ENCODE measurements around the gene MYO7B. TPM values are rescaled to one million over a fixed set of nuclear protein-coding genes. Genes with fewer than 3 reads are reported as not detected.

Gene MYO7B
- total and polyA plus RNA-seq, 5 experiments from 2014 or later = 0.21 to 0.58 (median 0.34) TPM; not detected in 1

DNA sequence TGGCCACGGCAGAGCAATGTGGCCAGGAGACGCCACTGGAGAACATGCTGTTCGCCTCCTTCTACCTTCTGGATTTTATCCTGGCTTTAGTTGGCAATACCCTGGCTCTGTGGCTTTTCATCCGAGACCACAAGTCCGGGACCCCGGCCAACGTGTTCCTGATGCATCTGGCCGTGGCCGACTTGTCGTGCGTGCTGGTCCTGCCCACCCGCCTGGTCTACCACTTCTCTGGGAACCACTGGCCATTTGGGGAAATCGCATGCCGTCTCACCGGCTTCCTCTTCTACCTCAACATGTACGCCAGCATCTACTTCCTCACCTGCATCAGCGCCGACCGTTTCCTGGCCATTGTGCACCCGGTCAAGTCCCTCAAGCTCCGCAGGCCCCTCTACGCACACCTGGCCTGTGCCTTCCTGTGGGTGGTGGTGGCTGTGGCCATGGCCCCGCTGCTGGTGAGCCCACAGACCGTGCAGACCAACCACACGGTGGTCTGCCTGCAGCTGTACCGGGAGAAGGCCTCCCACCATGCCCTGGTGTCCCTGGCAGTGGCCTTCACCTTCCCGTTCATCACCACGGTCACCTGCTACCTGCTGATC, 115.4 kb downstream of the MYO7B start:
- Mint-ChIP-seq H3K4me3 (no peak overlapping the region), H3K36me3 (peaks cover 0 to 2% (median 0%) of the 10 kb centered on the region in 3 donors), H3K4me1 (peaks cover 11 to 42% (median 30%) of the 10 kb centered on the region in 4 donors), H3K9me3 (no peaks in the 10 kb centered on the region), H3K27ac (peak overlapping the region in 1 of 10 donors; percentile 22), H3K27me3 (no peaks in the 10 kb centered on the region)
- POLR2A ChIA-PET = interaction anchor here (1.1 to 4.2 kb wide), 3 partner anchors 10 to 60 kb away, joined by 3 to 19 read pairs (median 12); no protein-coding TSS in a partner anchor
- ATAC-seq (no peak), DNase-seq (no peak)

DNA sequence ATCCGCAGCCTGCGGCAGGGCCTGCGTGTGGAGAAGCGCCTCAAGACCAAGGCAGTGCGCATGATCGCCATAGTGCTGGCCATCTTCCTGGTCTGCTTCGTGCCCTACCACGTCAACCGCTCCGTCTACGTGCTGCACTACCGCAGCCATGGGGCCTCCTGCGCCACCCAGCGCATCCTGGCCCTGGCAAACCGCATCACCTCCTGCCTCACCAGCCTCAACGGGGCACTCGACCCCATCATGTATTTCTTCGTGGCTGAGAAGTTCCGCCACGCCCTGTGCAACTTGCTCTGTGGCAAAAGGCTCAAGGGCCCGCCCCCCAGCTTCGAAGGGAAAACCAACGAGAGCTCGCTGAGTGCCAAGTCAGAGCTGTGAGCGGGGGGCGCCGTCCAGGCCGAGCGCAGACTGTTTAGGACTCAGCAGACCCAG, 115.9 kb downstream of the MYO7B start:
- POLR2A ChIA-PET = interaction anchor here (1.1 to 4.2 kb wide), 2 partner anchors 11 to 58 kb away, joined by 3 to 19 read pairs; no protein-coding TSS in a partner anchor
- H3K27ac Mint-ChIP-seq = peak overlapping the region in 1 of 10 donors; percentile 22
- no peaks in the 10 kb centered on the region for H3K9me3 Mint-ChIP-seq
- no peak for DNase-seq
- H3K27me3 Mint-ChIP-seq = no peaks in the 10 kb centered on the region
- H3K4me3 Mint-ChIP-seq = no peak overlapping the region
- H3K4me1 Mint-ChIP-seq = peaks cover 11 to 42% (median 29%) of the 10 kb centered on the region in 4 donors
- peaks cover 0 to 2% (median 0%) of the 10 kb centered on the region in 3 donors for H3K36me3 Mint-ChIP-seq
- no peak for ATAC-seq

DNA sequence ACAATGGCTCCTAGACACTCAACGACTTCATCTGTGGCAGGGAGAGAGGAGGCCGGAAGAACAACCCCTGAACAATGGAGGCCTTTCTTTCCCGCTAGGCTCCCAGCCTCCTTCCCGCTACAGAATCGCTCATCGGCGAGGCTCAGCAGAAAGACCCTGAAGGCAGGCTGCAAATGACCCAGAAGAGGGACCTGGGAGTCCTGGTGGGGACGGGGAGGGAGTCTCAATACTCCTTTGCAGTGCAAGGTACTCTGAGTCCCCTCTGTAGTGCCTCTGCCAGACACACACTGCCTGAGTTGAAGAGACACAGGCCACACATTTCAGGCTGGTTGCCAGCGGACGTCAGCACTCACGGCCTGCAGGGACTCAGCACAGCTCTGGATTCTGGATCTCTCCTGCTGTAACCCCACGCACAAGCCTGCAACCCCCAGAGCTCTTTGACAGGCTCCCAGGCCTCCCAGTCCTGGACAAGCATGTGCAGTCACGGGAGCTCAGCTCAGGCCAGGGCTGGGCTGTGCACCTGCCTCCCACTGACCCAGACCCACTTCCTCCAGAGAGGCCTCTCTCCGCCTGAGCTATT, 116.6 kb downstream of the MYO7B start:
- Mint-ChIP-seq H3K27me3 (no peaks in the 10 kb centered on the region), H3K9me3 (no peaks in the 10 kb centered on the region), H3K4me3 (no peak overlapping the region), H3K36me3 (peaks cover 0 to 2% (median 0%) of the 10 kb centered on the region in 3 donors), H3K4me1 (peaks cover 11 to 37% (median 24%) of the 10 kb centered on the region in 4 donors), H3K27ac (peak overlapping the region in 1 of 10 donors; percentile 17)
- POLR2A ChIA-PET = interaction anchor here (4.2 kb wide), 1 partner anchor 11 kb away, joined by 19 read pairs; no protein-coding TSS in a partner anchor
- DNase-seq (peak in 2 of 10 donors; percentile 2 to 57), ATAC-seq (no peak)

DNA sequence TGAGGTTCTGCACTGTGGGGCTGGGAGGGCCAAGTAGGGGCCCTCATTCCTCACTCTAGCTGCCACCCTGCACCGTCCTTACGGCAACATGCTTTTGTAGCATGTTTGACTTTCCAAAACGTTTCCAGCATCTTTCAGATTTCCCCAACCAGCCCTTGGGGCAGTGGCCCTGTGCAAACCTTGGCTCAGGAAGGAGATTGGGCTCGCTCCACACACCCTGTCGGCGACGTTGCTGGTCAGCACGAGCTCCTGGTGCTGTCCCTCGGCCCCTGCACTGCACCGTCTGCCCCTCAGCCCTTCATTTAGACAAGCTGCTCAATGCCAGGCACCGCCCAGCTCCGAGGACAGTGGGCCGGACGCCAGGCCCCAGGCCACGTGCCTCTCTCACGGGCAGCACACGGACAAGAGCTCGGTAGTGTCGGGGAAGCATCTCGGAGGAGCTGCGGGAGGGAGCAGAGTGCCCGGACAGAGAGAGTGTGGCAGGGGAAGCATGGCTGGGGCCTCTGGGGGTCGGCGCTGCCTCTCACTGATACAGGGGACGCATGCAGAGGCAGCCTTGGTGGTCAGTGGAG, 117.4 kb downstream of the MYO7B start:
- Mint-ChIP-seq H3K4me1 (peaks cover 8 to 29% (median 18%) of the 10 kb centered on the region in 4 donors), H3K27me3 (no peaks in the 10 kb centered on the region), H3K27ac (peak overlapping the region in 2 of 10 donors; percentile 17 to 29), H3K4me3 (no peak overlapping the region), H3K9me3 (no peaks in the 10 kb centered on the region), H3K36me3 (peaks cover 0 to 2% (median 0%) of the 10 kb centered on the region in 3 donors)
- ATAC-seq (no peak), DNase-seq (peak in 1 of 10 donors; percentile 56)
- POLR2A ChIA-PET = interaction anchor here (0.6 to 4.2 kb wide), 3 partner anchors 12 to 36 kb away, joined by 3 to 19 read pairs (median 7); no protein-coding TSS in a partner anchor

DNA sequence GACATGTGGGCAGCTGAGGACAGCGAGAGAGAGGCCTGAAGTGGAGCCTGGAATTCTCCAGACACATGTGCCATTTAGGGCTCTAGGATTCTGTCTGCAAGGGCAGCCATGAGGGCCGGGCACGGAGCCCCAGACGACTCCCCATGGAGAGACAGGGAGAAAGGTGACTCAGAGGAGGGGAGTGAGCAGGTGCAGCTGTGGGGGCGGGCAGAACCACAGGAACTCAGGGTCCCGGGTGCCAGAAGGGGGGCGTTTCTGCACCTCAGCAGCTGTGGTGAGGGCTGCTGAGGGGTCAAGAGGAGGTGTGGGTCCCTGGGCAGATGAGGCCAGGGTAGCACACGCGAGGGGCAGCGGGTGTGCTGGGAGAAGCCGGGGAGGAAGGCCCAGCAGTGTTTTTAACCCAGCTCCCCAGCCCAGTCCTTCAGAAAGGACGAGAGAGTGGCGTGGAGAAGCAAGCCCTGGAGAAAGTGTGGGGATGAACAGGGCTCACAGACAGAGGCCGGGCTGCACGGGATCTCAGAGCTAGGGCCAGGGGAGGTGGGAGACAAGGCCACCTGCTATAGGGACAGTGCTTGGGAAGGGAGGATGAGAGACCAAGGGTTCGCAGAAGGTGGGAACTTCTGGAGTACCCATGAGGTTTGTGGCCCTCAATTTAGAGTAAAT, 118.1 kb downstream of the MYO7B start:
- peaks cover 0 to under 1% (median 0%) of the 10 kb centered on the region in 5 donors for H3K27me3 Mint-ChIP-seq
- POLR2A ChIA-PET = interaction anchor here (0.8 to 1.1 kb wide), 2 partner anchors 17 to 44 kb away, joined by 3 read pairs; no protein-coding TSS in a partner anchor
- peak overlapping the region in 2 of 10 donors; percentile 29 to 37 for H3K27ac Mint-ChIP-seq

DNA sequence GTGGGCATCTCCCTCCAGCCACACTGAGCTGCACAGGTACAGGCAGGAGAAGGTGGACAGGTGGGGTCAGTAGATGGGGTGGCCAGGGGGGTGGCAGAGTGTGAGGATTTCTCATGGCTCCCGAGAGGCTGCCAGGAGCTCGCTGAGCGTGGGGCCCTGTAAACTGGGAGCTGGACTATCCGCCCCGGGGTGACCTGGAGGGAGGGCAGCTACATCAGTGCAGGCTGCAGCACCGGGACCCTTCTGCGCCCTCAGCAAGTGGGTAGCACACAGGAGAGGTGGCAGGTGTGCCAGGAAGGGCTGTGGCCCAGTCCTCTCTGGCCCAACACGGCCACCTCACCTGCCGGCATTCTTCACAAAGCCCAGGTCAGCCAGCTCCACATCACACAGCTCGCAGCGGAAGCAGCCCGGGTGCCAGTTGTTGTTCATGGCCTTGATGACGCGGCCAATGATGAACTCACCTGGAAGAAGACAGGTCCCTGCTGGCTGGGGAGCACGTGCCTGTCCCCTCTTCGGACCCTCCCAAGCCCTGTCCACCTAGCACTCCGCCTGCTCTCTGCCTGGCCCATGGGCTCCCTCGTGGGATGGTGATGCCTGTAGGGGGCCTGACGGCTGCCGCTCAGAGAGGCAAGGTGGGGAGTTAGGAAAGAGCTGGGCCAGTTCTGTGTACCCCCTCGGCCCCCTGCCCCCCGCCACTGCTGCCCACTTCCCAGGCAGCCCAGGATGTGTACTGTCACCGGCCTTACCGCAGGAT, 118.8 kb downstream of the MYO7B start:
- peaks cover 0 to 2% (median 0%) of the 10 kb centered on the region in 3 donors for H3K36me3 Mint-ChIP-seq
- no peak for DNase-seq
- ATAC-seq = no peak
- H3K4me3 Mint-ChIP-seq = no peak overlapping the region
- H3K27ac Mint-ChIP-seq = no peak overlapping the region
- POLR2A ChIA-PET = interaction anchor here (0.8 to 1.1 kb wide), 2 partner anchors 17 to 45 kb away, joined by 3 read pairs; no protein-coding TSS in a partner anchor
- H3K27me3 Mint-ChIP-seq = peaks cover 0 to 6% (median 0%) of the 10 kb centered on the region in 5 donors
- H3K9me3 Mint-ChIP-seq = no peaks in the 10 kb centered on the region
- peaks cover 4 to 17% (median 6%) of the 10 kb centered on the region in 4 donors for H3K4me1 Mint-ChIP-seq

More for the DNA sequence above, 118.1 kb downstream of the MYO7B start:
- no peak for DNase-seq
- no peaks in the 10 kb centered on the region for H3K9me3 Mint-ChIP-seq
- H3K4me3 Mint-ChIP-seq = no peak overlapping the region
- ATAC-seq = no peak
- H3K4me1 Mint-ChIP-seq = peaks cover 6 to 22% (median 12%) of the 10 kb centered on the region in 4 donors
- H3K36me3 Mint-ChIP-seq = peaks cover 0 to 2% (median 0%) of the 10 kb centered on the region in 3 donors

DNA sequence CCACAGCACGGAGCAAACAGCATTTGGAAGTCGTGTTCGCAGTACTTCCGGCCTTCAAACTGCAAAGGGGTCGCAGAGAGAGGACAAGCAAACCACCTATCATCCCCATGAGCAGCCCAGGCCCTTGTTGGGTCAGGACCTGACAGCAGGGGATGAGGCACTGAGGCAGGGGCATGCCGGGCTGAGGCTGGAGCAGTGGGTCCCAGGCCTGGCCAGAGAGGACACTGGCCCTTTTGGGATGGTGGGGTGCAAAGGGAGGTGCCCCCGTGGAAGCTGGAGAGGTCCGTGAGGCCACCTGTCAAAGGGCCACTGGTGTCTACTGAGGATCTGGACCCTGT, 119.3 kb downstream of the MYO7B start:
- H3K27me3 Mint-ChIP-seq = peaks cover 0 to 8% (median 0%) of the 10 kb centered on the region in 5 donors
- POLR2A ChIA-PET = no interaction called here

DNA sequence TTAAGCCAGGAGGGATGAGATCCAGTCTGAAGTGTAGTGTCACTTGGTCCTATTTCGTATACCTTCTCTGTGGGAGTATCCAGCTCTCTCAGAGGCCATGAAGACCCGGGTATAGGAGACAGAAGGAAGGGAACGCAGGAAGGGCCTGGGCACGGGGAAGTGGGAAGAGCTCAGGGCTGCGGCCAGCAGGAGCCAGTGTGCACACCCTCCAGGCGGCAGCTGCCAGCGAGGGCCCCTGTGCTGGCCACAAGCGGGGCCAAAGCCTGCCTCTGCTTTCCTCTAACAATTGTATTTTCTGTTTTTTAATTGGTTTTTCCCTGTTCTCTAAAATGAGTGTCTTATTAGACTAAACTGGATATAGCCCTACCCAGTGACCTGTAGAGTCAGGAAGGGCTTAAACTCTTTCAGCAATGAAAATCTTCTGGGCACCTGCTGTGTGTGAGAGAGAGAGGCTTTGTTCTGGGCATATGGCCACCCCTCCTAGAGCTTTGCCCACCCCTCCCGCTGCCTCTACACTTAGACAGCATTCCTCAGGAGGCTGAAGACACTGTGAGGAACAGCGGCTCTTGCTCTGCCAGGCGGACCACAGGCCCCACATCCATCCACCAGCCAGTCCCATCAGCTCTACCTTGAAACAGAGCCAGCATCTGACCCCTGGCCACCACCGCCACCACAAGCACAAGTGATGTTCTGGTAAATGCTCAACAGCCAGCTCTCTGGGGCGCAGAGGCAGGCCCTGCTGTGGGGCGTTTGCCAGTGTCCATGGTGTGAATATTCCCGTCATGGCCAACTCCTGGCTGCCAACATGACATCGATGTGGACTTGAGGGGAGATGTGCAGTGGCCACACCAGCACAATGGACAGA, 120.0 kb downstream of the MYO7B start:
- DNase-seq = peak in 1 of 10 donors; percentile 45
- Mint-ChIP-seq H3K27ac (no peak overlapping the region), H3K9me3 (no peaks in the 10 kb centered on the region), H3K4me1 (peaks cover 0 to 12% (median under 1%) of the 10 kb centered on the region in 4 donors), H3K4me3 (no peak overlapping the region), H3K36me3 (peaks cover 0 to 2% (median 0%) of the 10 kb centered on the region in 3 donors), H3K27me3 (peaks cover 0 to 10% (median 2%) of the 10 kb centered on the region in 5 donors)
- POLR2A ChIA-PET = no interaction called here
- ATAC-seq = no peak

More for the DNA sequence above, 119.3 kb downstream of the MYO7B start:
- no peak overlapping the region for H3K27ac Mint-ChIP-seq
- peaks cover 0 to 2% (median 0%) of the 10 kb centered on the region in 3 donors for H3K36me3 Mint-ChIP-seq
- ATAC-seq (no peak), DNase-seq (peak in 1 of 10 donors; percentile 45)
- H3K4me1 Mint-ChIP-seq = peaks cover under 1 to 14% (median 1%) of the 10 kb centered on the region in 4 donors
- no peaks in the 10 kb centered on the region for H3K9me3 Mint-ChIP-seq
- no peak overlapping the region for H3K4me3 Mint-ChIP-seq

DNA sequence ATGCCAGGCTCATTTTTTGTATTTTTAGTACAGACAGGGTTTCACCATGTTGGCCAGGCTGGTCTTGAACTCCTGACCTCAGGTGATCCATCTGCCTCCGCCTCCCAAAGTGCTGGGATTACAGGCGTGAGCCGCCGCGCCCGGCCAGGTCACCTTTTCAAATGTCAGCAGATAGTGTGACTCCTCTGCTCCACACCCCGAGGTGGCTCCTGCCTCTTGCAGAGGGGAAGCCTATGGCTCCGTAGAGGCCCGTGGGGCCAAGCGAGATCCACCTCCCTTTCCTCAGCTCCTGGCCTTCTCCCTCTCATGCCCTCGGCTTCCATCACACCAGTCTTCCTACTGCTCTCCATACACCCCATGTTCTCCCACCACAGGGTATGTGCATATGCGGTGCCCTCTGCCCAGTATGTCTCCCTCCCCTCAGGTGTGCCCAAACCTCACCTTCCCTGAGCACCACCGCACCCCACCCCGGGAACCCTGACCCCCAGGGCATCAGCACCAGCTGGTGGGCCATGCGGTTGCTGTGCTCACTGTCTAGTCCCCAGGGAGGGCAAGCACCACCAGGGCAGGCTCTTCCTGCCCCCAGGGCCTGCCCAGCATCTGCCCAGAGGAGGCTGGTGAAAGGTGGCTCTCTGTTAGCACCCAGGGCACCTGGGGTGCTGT, 121.2 kb downstream of the MYO7B start:
- POLR2A ChIA-PET = no interaction called here
- Mint-ChIP-seq H3K4me1 (peaks cover 0 to 12% (median under 1%) of the 10 kb centered on the region in 4 donors), H3K27ac (no peak overlapping the region), H3K9me3 (no peaks in the 10 kb centered on the region), H3K36me3 (peaks cover 0 to 2% (median 0%) of the 10 kb centered on the region in 3 donors), H3K27me3 (peaks cover 0 to 23% (median 13%) of the 10 kb centered on the region in 5 donors), H3K4me3 (no peak overlapping the region)
- DNase-seq (peak in 1 of 10 donors; percentile 50), ATAC-seq (no peak)

DNA sequence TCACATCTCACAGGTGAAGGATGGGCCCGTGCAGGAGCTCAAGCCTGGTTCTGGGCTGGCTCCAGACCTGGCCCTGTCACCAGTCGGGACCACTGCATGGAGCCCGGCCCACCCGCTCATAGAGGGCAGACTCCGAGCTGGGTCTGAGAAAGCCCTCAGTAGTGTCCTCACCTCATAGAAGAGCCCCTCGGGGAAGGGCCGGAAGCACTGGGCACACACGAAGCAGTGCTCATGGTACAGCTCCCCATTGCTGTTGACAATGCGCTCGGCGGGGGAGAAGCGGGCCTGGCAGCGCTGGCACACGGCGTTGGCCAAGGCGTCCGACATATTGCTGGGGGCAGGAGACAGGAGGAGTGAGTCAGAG, 121.7 kb downstream of the MYO7B start:
- DNase-seq (no peak), ATAC-seq (no peak)
- H3K27me3 Mint-ChIP-seq = peaks cover 1 to 28% (median 17%) of the 10 kb centered on the region in 5 donors
- H3K9me3 Mint-ChIP-seq = no peaks in the 10 kb centered on the region
- POLR2A ChIA-PET = no interaction called here
- peaks cover 0 to 8% (median under 1%) of the 10 kb centered on the region in 4 donors for H3K4me1 Mint-ChIP-seq
- no peak overlapping the region for H3K27ac Mint-ChIP-seq
- H3K36me3 Mint-ChIP-seq = peaks cover 0 to 2% (median 0%) of the 10 kb centered on the region in 3 donors
- H3K4me3 Mint-ChIP-seq = no peak overlapping the region

DNA sequence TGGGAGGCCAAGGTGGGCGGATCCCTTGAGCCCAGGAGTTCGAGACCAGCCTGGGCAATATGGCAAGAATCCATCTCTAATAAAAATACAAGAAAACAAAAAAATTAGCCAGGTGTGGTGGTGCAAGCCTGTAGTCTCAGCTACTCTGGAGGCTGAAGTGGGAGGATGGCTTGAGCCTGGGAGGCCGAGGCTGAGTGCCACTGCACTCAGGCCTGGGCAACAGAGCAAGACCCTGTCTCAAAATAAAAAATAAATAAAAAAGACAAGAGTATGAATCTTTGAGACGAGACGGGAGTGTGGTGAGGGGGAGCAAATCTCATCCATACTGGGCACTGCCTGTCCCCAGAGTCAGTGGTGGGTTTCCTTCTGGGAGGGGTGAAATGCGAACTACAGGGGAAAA, 122.7 kb downstream of the MYO7B start:
- POLR2A ChIA-PET = no interaction called here
- peak overlapping the region in 1 of 10 donors; percentile 68 for H3K27ac Mint-ChIP-seq
- ATAC-seq (no peak), DNase-seq (no peak)
- no peaks in the 10 kb centered on the region for H3K9me3 Mint-ChIP-seq
- H3K4me3 Mint-ChIP-seq = no peak overlapping the region
- H3K36me3 Mint-ChIP-seq = peaks cover 0 to 2% (median 0%) of the 10 kb centered on the region in 3 donors
- peaks cover 6 to 35% (median 20%) of the 10 kb centered on the region in 5 donors for H3K27me3 Mint-ChIP-seq
- H3K4me1 Mint-ChIP-seq = no peaks in the 10 kb centered on the region

Data from naive thymus-derived CD8-positive, alpha-beta T cell (primary cell).